Testis (tissue), 3 donors: ENCODE data around the gene MKX. TPM values are rescaled to one million over a fixed set of nuclear protein-coding genes. Genes with fewer than 3 reads are reported as not detected.

Experiments
- DNase-seq: peaks from one replicate; pipeline ENCODE4 v3.0.0-alpha.2; 2019
- H3K27ac ChIP-seq, 2 donors: fragments of 200-600 bp; sonication (generic); one replicate each; pipeline ENCODE4 v1.5.1; 2019
- H3K27me3 ChIP-seq: fragments of 200-600 bp; sonication (generic); one replicate; pipeline ENCODE4 v1.5.1; 2019
- H3K36me3 ChIP-seq: fragments of 200-600 bp; sonication (generic); one replicate; pipeline ENCODE4 v1.5.1; 2017; ENCODE audit warnings: low read depth; ENCODE audit errors: missing control alignments
- H3K4me1 ChIP-seq: fragments of 200-600 bp; sonication (generic); one replicate; pipeline ENCODE4 v1.5.1; 2019
- H3K4me3 ChIP-seq, 2 donors: fragments of 200-600 bp; sonication (generic); one replicate each; pipeline ENCODE4 v1.5.1; 2017 to 2019
- H3K9me3 ChIP-seq: fragments of 200-600 bp; sonication (generic); one replicate; pipeline ENCODE4 v1.5.1; 2017
- CTCF ChIP-seq, 3 experiments: fragments of 450-650 bp in 2 of 3; fragments of 200-600 bp in 1 of 3; sonication (generic) in 1 of 3; IDR thresholded peaks; one replicate each; pipeline ENCODE4 v1.5.1; 2016 to 2019; ENCODE audit warnings: antibody characterized with exemption in 3 of 3, mild to moderate bottlenecking in 2 of 3, moderate library complexity in 1 of 3
- POLR2A ChIP-seq: fragments of 450-650 bp; IDR thresholded peaks from one replicate; pipeline ENCODE4 v1.6.1; 2017; ENCODE audit warnings: antibody characterized with exemption, mild to moderate bottlenecking, moderate library complexity
- WGBS, 2 donors: methylation state at CpG; one replicate each; pipeline ENCODE4 v1.1.5; 2018; 5-methylcytosine and 5-hydroxymethylcytosine counted together
- intact Hi-C: fragments of 100-400 bp; cut with DNase I; formaldehyde crosslinking; loops from one replicate; pipeline ENCODE4 v1.15.1; 2023; ENCODE audit warnings: low total_unique reads
- polyA plus RNA-seq: library from polyadenylated mRNA; stranded (reverse); fragments of 350-450 nt; fragmentation: Illumina TruSeq; extraction: RNeasy Lipid Tissue Mini Kit (QIAGEN cat#74804); gene quantifications from one replicate; pipeline ENCODE4 v1.2.3, GENCODE V29; 2014; ENCODE audit warnings: low read depth, low replicate concordance; ENCODE audit not compliant: insufficient read depth
- total RNA-seq, 2 donors: library from RNA; depleted of rRNA; stranded (reverse); fragments of >200 nt; gene quantifications; one replicate each; pipeline ENCODE4 v1.2.3, GENCODE V29; 2016

Gene MKX
- total and polyA plus RNA-seq, 3 donors from 2014 or later: 1.1 to 4.2 (median 1.7) TPM

- peak; percentile 23 for DNase-seq
- intact Hi-C loops: no loop called here
- Histone ChIP-seq H3K9me3 (no peaks in the 10 kb centered on the region), H3K27ac (peak overlapping the region; percentile 51 to 80), H3K4me1 (peaks cover 31% of the 10 kb centered on the region), H3K27me3 (no peaks in the 10 kb centered on the region), H3K36me3 (no peaks in the 10 kb centered on the region), H3K4me3 (peak overlapping the region; percentile 38 to 59)
- TF ChIP-seq CTCF (IDR thresholded peaks at IDR 0.05) (no peak), POLR2A (no peak)
- WGBS, 2 donors: 0 to 1% methylated on average over 11 to 71 of the region's 75 CpGs
Measured at GRCh38 chr10:27743012-27743876, 2.4 kb downstream of the MKX start.

GRCh38 chr10:27742195-27743011 lies 3.2 kb downstream of the MKX start:
- 1 to 2% methylated on average over 26 to 69 of the region's 75 CpGs for WGBS, 2 donors
- H3K9me3 ChIP-seq: no peaks in the 10 kb centered on the region
- peak; percentile 83 for DNase-seq
- no peaks in the 10 kb centered on the region for H3K36me3 ChIP-seq
- H3K4me3 ChIP-seq: peak overlapping the region; percentile 38 to 59
- no peaks in the 10 kb centered on the region for H3K27me3 ChIP-seq
- intact Hi-C loops: no loop called here
- H3K27ac ChIP-seq: peak overlapping the region; percentile 51 to 80
- TF ChIP-seq CTCF (IDR thresholded peaks at IDR 0.05): peak; percentile 48 to 71 (median 55)
- TF ChIP-seq POLR2A: no peak
- H3K4me1 ChIP-seq: peaks cover 31% of the 10 kb centered on the region

- Histone ChIP-seq H3K27me3 (no peaks in the 10 kb centered on the region), H3K4me1 (peaks cover 30% of the 10 kb centered on the region), H3K27ac (no peak overlapping the region), H3K9me3 (no peaks in the 10 kb centered on the region), H3K4me3 (peak overlapping the region; percentile 38 to 59), H3K36me3 (no peaks in the 10 kb centered on the region)
- 29 to 30% methylated on average over 40 to 55 of the region's 55 CpGs for WGBS, 2 donors
- no peak for DNase-seq
- intact Hi-C loops: no loop called here
- TF ChIP-seq CTCF (IDR thresholded peaks at IDR 0.05) (no peak), POLR2A (no peak)
Measured at GRCh38 chr10:27741173-27742091, 4.2 kb downstream of the MKX start.

GRCh38 chr10:27736396-27736795 lies 9.2 kb downstream of the MKX start:
- intact Hi-C loops: no loop called here
- WGBS, 2 donors: 83 to 87% methylated on average over 1 of the region's 1 CpG

More at GRCh38 chr10:27736396-27736795, 9.2 kb downstream of the MKX start:
- Histone ChIP-seq H3K27ac (no peak overlapping the region), H3K4me3 (no peak overlapping the region), H3K4me1 (no peaks in the 10 kb centered on the region), H3K9me3 (no peaks in the 10 kb centered on the region), H3K36me3 (no peaks in the 10 kb centered on the region), H3K27me3 (no peaks in the 10 kb centered on the region)
- TF ChIP-seq CTCF (IDR thresholded peaks at IDR 0.05) (no peak), POLR2A (no peak)
- DNase-seq: no peak
